Upper lobe of left lung (tissue), 6 donors: ENCODE measurements around the gene CLUH. TPM values are rescaled to one million over a fixed set of nuclear protein-coding genes. Genes with fewer than 3 reads are reported as not detected.

Experiments
- ATAC-seq, 2 donors: fragments of 200-7000 bp; cut with Tn5 transposase; one replicate each; pipeline ENCODE4 v1.9.1; 2022; ENCODE audit warnings: mild to moderate bottlenecking in 2 of 2, moderate library complexity in 2 of 2; ENCODE audit not compliant: low FRiP score in 2 of 2
- DNase-seq, 2 donors: peaks; one replicate each; pipeline ENCODE4 v3.0.0-alpha.2; 2019 to 2020
- H3K27ac ChIP-seq, 4 donors: fragments of 200-600 bp; sonication (generic); one replicate each; pipeline ENCODE4 v1.5.1; 2016 to 2019
- H3K27me3 ChIP-seq, 4 donors: fragments of 200-600 bp; sonication (generic); one replicate each; pipeline ENCODE4 v1.5.1; 2017 to 2019
- H3K36me3 ChIP-seq, 4 donors: fragments of 200-600 bp; sonication (generic); one replicate each; pipeline ENCODE4 v1.5.1; 2016 to 2019
- H3K4me1 ChIP-seq, 4 donors: fragments of 200-600 bp; sonication (generic); one replicate each; pipeline ENCODE4 v1.5.1; 2018 to 2019
- H3K4me3 ChIP-seq, 4 donors: fragments of 200-600 bp; sonication (generic); one replicate each; pipeline ENCODE4 v1.5.1; 2017 to 2019; ENCODE audit warnings: mild to moderate bottlenecking in 2 of 4, moderate library complexity in 1 of 4
- H3K9me3 ChIP-seq, 4 donors: fragments of 200-600 bp; sonication (generic); one replicate each; pipeline ENCODE4 v1.5.1; 2018 to 2019
- EP300 ChIP-seq, 4 donors: sonication (generic); formaldehyde crosslinking; IDR thresholded peaks; one replicate each; pipeline ENCODE4 v1.5.1; 2017; ENCODE audit warnings: antibody characterized with exemption in 4 of 4, control low read depth in 2 of 4
- POLR2A ChIP-seq, 4 donors: fragments of 450-650 bp; IDR thresholded peaks; one replicate each; pipeline ENCODE4 v1.5.1; 2016 to 2017; ENCODE audit warnings: antibody characterized with exemption in 4 of 4, mild to moderate bottlenecking in 2 of 4
- POLR2AphosphoS5 ChIP-seq, 2 donors: sonication (generic); formaldehyde crosslinking; IDR thresholded peaks; one replicate each; pipeline ENCODE4 v1.5.1; 2017; ENCODE audit warnings: antibody characterized with exemption in 2 of 2
- WGBS, 2 donors: methylation state at CpG; one replicate each; pipeline ENCODE4 v1.1.5; 2017 to 2018; 5-methylcytosine and 5-hydroxymethylcytosine counted together
- small RNA-seq, 4 donors: library from RNA; depleted of rRNA; stranded (forward); fragments of <200 nt; gene quantifications; one replicate each; pipeline ENCODE3, GENCODE V24; 2016
- total RNA-seq, 6 donors: library from RNA; depleted of rRNA in 4 of 6; stranded (reverse); fragments of >200 nt in 4 of 6; gene quantifications; one replicate each; pipeline versions ENCODE4 v1.1.0 to v1.2.1, GENCODE V29; 2016 to 2021
- TF ChIP-seq, protein P1 (sequence below), 6 experiments: fragments of 450-650 bp in 4 of 6; fragments of 200-600 bp in 2 of 6; sonication (generic) in 2 of 6; IDR thresholded peaks; one replicate each; pipeline ENCODE4 v1.5.1; 2016 to 2019; ENCODE audit warnings: antibody characterized with exemption in 6 of 6
- donor health status: DM: no; HTN: no; CAD: no; lungs with moderate emphysema.
- donor health status: DM: no; HTN: yes; CAD: no; lungs with severe emphysema.

Gene CLUH
- total RNA-seq, 6 donors from 2014 or later: 47.9 to 137 (median 87.2) TPM

GRCh38 chr17:2644971-2645370, 66.6 kb downstream of the CLUH start:
- H3K4me3 ChIP-seq: no peak overlapping the region
- 79 to 81% methylated on average over 6 of the region's 6 CpGs for WGBS, 2 donors
- no peaks in the 10 kb centered on the region for H3K27me3 ChIP-seq
- H3K27ac ChIP-seq: no peak overlapping the region
- TF ChIP-seq, protein P1, sequence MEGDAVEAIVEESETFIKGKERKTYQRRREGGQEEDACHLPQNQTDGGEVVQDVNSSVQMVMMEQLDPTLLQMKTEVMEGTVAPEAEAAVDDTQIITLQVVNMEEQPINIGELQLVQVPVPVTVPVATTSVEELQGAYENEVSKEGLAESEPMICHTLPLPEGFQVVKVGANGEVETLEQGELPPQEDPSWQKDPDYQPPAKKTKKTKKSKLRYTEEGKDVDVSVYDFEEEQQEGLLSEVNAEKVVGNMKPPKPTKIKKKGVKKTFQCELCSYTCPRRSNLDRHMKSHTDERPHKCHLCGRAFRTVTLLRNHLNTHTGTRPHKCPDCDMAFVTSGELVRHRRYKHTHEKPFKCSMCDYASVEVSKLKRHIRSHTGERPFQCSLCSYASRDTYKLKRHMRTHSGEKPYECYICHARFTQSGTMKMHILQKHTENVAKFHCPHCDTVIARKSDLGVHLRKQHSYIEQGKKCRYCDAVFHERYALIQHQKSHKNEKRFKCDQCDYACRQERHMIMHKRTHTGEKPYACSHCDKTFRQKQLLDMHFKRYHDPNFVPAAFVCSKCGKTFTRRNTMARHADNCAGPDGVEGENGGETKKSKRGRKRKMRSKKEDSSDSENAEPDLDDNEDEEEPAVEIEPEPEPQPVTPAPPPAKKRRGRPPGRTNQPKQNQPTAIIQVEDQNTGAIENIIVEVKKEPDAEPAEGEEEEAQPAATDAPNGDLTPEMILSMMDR (IDR thresholded peaks at IDR 0.05): no peak
- TF ChIP-seq POLR2AphosphoS5 (IDR thresholded peaks at IDR 0.05): no peak
- no peak for TF ChIP-seq POLR2A (IDR thresholded peaks at IDR 0.05)
- no peak for TF ChIP-seq EP300 (IDR thresholded peaks at IDR 0.05)
- DNase-seq (no peak), ATAC-seq (no peak)
- peaks cover 2 to 48% (median 9%) of the 10 kb centered on the region in 4 donors for H3K36me3 ChIP-seq
- no peaks in the 10 kb centered on the region for H3K4me1 ChIP-seq
- H3K9me3 ChIP-seq: no peaks in the 10 kb centered on the region

Small RNAs within 50 kb of the gene (small RNA-seq; reads per million reads assigned to genes)
- gene MIR1253 (0 reads per million in 4 donors), gene MIR6776 (0 reads per million in 4 donors), gene RN7SL608P (0 reads per million in 4 donors), gene hsa-mir-1253 (0 reads per million in 4 donors)

Other genes starting within 250 kb of the CLUH start
- 10 to 100 TPM; 20.3 to 37.2 (median 30.6) TPM for gene METTL16, start 199.9 kb downstream of the CLUH start, total RNA-seq
- 100 to 1,000 TPM in 4 of 6 donors, 10 to 100 TPM in 2; 81.7 to 258 (median 114) TPM for gene PAFAH1B1, start 118.1 kb downstream of the CLUH start, total RNA-seq
- gene CCDC92B, start 37.9 kb upstream of the CLUH start, total RNA-seq: under 1 TPM in 2 of 6 donors, not detected in 4; 0.34 TPM
- 10 to 100 TPM in 5 of 6 donors, 1 to 10 TPM in 1; 6.3 to 19.4 (median 13.6) TPM for gene RAP1GAP2, start 84.7 kb upstream of the CLUH start, total RNA-seq